ENCODE data around the gene SKAP2.
"Not testable (repeated sequence)": the region's sequence is repeated elsewhere in the genome, so short reads cannot be mapped to it uniquely, and the experiment has no call there.

SKAP2 gene

DNA sequence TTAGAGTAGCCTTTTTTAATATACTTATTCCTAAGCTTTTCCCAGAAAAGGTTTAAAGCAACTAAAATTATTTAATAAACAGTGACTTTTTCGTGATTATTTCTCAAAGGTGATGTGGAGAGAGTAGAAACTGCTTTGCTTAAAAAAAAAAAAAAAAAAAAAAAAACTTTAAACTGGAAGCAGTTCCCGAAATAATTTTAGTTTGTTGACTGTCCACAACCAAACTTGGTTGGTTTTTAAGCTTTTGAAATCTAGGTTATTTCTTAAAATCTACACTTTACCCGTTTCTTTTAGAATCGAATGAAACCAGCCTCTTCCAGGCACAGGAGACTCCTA lies 7.3 kb downstream of the SKAP2 start:
- no peak for DNase-seq

DNA sequence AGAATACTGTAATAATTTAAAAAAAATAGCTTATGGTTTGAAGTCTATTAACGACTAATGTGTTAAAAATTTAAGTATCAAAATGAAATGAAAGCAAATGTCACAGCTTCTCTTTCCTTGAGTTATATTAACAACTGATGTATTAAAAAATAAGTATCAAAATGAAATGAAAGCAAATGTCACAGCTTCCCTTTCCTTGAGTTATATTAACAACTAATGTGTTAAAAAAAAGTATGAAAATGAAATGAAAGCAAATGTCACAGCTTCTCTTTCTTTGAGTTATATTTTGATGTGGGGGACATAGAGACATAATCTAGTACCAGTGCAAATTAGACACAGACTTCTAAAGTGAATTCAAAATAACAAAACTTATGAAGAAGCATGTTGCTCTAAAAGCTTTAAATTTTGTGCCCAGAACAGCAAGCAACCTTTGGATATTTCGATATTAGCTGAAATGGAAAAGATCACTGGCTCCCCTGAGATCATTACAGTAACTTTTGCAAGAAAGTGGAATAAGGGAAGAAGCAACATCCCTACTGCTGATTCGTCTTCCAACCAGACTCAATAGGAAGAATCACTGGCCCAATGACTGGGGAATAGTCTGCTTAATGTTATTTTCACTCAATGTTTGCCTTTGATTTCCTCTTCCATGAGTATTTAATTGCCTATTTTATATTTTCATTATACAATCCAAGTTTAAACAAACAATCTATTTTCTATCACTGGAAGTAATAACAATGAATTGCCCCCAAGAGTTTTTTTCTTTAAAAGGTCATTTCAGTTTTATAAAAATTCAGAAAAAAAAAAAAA lies 8.0 kb downstream of the SKAP2 start:
- no peak for DNase-seq

GRCh38 chr7:26854876-26855855 lies 9.2 kb downstream of the SKAP2 start:
- DNase-seq: no peak

DNA sequence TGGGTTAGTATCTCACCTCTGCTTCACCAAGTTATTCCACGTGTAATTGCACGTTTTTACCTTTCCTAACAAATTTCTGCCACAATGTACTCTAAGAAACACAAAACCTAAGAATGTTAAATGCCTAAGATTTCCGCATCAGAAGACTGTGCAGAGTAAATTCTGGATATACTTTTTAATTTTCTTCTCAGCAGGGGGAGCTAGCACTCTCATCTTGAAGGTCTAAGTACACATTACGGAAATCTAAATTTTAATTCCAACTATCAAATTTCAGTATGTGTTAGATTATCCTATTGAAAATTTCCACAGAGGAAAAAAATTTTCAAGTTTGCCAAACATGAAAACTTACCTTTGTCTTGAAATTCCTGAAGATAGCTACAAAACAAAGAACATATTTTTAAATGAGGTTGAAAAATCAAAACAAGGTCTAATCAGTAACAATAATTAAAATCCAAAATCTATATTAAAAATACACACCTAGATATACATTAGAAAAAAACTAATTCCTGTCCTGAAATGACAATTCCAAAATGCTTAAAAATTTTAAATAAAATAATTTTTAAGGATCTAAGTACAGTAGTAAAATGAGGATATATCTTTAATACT lies 10.5 kb downstream of the SKAP2 start:
- DNase-seq: peak; percentile 2

GRCh38 chr7:26850193-26850651 lies 14.2 kb downstream of the SKAP2 start:
- no peak for DNase-seq

DNA sequence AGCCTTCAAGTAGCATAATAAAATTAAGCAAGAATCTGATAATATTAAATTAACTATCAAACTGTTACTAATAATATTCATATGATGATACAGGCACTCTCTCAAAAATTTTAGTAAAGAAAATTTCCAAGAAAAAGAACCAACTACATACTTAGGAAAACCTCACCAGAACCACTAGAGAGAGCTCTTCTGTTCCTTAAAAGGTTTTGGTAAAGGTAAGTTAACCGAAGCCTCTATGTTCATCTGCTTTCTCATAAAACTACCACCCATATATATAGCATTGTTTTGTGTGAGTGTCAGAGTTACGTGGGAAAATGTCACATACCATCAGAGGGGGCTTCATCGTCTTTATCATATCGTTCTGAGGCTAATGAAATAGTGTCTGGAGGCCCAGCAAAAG lies 20.7 kb downstream of the SKAP2 start:
- no peak for DNase-seq

GRCh38 chr7:26842897-26843296 lies 21.5 kb downstream of the SKAP2 start:
- DNase-seq: no peak

GRCh38 chr7:26841003-26841739 lies 23.2 kb downstream of the SKAP2 start:
- no peak for DNase-seq

DNA sequence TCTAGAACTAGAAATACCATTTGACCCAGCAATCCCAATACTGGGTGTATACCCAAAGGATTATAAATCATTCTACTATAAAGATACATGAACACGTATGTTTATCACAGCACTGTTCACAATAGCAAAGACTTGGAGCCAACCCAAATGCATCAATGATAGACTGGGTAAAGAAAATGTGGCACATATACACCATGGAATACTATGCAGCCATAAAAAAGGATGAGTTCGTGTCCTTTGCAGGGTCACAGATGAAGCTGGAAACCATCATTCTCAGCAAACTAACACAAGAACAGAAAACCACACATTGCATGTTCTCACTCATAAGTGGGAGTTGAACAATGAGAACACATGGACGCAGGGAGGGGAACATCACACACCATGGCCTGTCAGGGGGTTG lies 27.6 kb downstream of the SKAP2 start:
- DNase-seq: not testable (repeated sequence)

- DNase-seq: peak; percentile 80
Measured at GRCh38 chr7:26815426-26815825, 49.0 kb downstream of the SKAP2 start.

DNA sequence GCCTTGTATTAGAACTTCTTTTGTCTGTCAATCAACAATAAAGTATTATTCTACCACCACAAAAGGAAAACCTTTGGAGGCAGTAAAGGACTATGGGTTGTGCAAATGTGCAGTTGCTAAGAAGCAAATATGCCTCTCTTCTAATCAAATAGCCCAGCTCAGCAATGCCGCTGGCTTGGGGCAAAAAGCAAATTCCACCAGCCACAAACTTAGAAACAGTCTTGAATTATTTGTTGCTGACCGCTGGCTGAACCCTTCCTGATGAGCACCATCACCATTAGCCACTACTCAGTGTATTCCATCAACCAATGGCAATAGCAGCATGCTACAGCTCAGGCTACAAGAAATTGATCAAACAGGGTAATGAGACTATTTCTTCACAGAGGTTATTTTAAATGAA lies 51.0 kb downstream of the SKAP2 start:
- no peak for DNase-seq

- DNase-seq: no peak
Measured at GRCh38 chr7:26794541-26794940, 69.8 kb downstream of the SKAP2 start.

- DNase-seq: no peak
Measured at GRCh38 chr7:26792576-26792975, 71.8 kb downstream of the SKAP2 start.

- DNase-seq: no peak
Measured at GRCh38 chr7:26792006-26792405, 72.4 kb downstream of the SKAP2 start.

GRCh38 chr7:26789481-26790184 lies 74.8 kb downstream of the SKAP2 start:
- no peak for DNase-seq

- no peak for DNase-seq
Measured at GRCh38 chr7:26787701-26788100, 76.7 kb downstream of the SKAP2 start.

- DNase-seq: no peak
Measured at GRCh38 chr7:26784118-26784517, 80.3 kb downstream of the SKAP2 start.

DNA sequence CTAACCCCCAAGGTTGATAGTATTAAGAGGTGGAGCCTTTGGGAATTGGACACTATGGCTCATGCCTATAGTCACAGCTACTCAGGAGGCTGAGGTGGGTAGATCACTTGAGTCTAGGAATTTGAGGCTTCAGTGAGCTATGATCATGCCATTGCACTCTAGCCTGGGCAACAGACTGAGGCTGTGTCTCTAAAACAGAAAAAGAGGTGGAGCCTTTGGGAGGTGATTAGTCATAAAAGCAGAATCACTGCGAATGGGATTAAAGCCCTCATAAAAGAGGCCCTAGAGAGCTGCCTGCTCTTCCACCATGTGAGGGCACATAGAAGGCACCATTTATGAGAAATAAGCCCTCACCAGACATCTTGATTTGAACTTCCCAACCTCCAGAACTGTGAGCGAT lies 81.9 kb downstream of the SKAP2 start:
- DNase-seq: no peak

- no peak for DNase-seq
Measured at GRCh38 chr7:26779978-26780595, 84.3 kb downstream of the SKAP2 start.

DNA sequence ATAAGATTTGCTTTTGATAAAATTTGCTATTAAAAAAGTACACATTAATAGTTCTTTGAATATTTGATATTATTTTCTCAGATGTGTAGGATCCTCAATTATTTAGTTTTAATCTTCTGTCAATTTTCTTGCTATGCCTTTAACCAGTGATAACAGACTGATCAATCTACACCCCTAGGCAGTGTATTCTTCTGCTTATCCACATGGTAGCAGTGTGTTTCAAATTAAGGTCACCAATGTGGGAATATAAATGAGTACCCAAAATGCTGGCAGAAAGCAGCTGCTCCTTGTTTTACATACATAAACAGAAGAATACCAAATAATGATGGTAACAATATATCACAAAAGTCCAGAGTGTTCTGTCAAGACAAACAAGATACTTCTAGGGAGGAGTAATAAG lies 87.0 kb downstream of the SKAP2 start:
- no peak for DNase-seq

GRCh38 chr7:26760501-26760900 lies 103.9 kb downstream of the SKAP2 start:
- no peak for DNase-seq

- DNase-seq: no peak
Measured at GRCh38 chr7:26759108-26759507, 105.3 kb downstream of the SKAP2 start.

Data from NCI-H2171 (cell line).